Measurements from ENCODE around the gene TYR. TPM values are rescaled to one million over a fixed set of nuclear protein-coding genes. Genes with fewer than 3 reads are reported as not detected.

Gene TYR
- total RNA-seq, 3 donors from 2014 or later (not counting 1 experiment from before 2014, with no cell fraction given) = not detected

- ATAC-seq (no peak), DNase-seq (no peak)
- Mint-ChIP-seq H3K36me3 (no peaks in the 10 kb centered on the region), H3K27ac (no peak overlapping the region), H3K4me3 (no peak overlapping the region), H3K9me3 (peaks cover 2% of the 10 kb centered on the region in 2 donors), H3K4me1 (no peaks in the 10 kb centered on the region), H3K27me3 (ENCODE audit: low read depth in 2 of 2) (no peaks in the 10 kb centered on the region)
- Histone ChIP-seq H3K27me3 (ENCODE audit: control insufficient read depth, insufficient read depth, low read length) (no peaks in the 10 kb centered on the region), H3K36me3 (ENCODE audit: control insufficient read depth, insufficient read depth, low read length) (no peaks in the 10 kb centered on the region), H3K4me1 (ENCODE audit: control insufficient read depth, insufficient read depth, low read length) (no peaks in the 10 kb centered on the region), H3K27ac (ENCODE audit: low read length) (no peak overlapping the region), H3K9me3 (ENCODE audit: control insufficient read depth, insufficient read depth, low read length) (no peaks in the 10 kb centered on the region), H3K4me3 (ENCODE audit: low read length) (no peak overlapping the region)
- no CpG with 5 or more reads among the region's 3 CpGs for WGBS (ENCODE audit: insufficient coverage)
- TF ChIP-seq CTCF (IDR thresholded peaks at IDR 0.05) = no peak
- intact Hi-C loops (cut with micrococcal nuclease) = no loop called here
These were observed 15.7 kb upstream of the TYR start for GRCh38 chr11:89161949-89162348.

- Mint-ChIP-seq H3K4me3 (no peak overlapping the region), H3K9me3 (peaks cover 2 to 6% of the 10 kb centered on the region in 2 donors), H3K36me3 (no peaks in the 10 kb centered on the region), H3K27ac (no peak overlapping the region), H3K4me1 (no peaks in the 10 kb centered on the region), H3K27me3 (ENCODE audit: low read depth in 2 of 2) (no peaks in the 10 kb centered on the region)
- no peak for ATAC-seq
- TF ChIP-seq CTCF (IDR thresholded peaks at IDR 0.05) = no peak
- no peak for DNase-seq
- no peaks in the 10 kb centered on the region for H3K27me3 ChIP-seq (ENCODE audit: control insufficient read depth, insufficient read depth, low read length)
- intact Hi-C loops (cut with micrococcal nuclease) = no loop called here
- no peak overlapping the region for H3K4me3 ChIP-seq (ENCODE audit: low read length)
- no CpG with 5 or more reads among the region's 3 CpGs for WGBS (ENCODE audit: insufficient coverage)
- H3K4me1 ChIP-seq (ENCODE audit: control insufficient read depth, insufficient read depth, low read length) = no peaks in the 10 kb centered on the region
- no peaks in the 10 kb centered on the region for H3K9me3 ChIP-seq (ENCODE audit: control insufficient read depth, insufficient read depth, low read length)
- H3K27ac ChIP-seq (ENCODE audit: low read length) = no peak overlapping the region
- H3K36me3 ChIP-seq (ENCODE audit: control insufficient read depth, insufficient read depth, low read length) = no peaks in the 10 kb centered on the region
These were observed 14.0 kb upstream of the TYR start for GRCh38 chr11:89163686-89164085.

- Histone ChIP-seq H3K4me3 (ENCODE audit: low read length) (no peak overlapping the region), H3K4me1 (ENCODE audit: control insufficient read depth, insufficient read depth, low read length) (no peaks in the 10 kb centered on the region), H3K27me3 (ENCODE audit: control insufficient read depth, insufficient read depth, low read length) (no peaks in the 10 kb centered on the region), H3K36me3 (ENCODE audit: control insufficient read depth, insufficient read depth, low read length) (no peaks in the 10 kb centered on the region), H3K27ac (ENCODE audit: low read length) (no peak overlapping the region), H3K9me3 (ENCODE audit: control insufficient read depth, insufficient read depth, low read length) (peaks cover 4% of the 10 kb centered on the region)
- Mint-ChIP-seq H3K36me3 (no peaks in the 10 kb centered on the region), H3K4me3 (no peak overlapping the region), H3K9me3 (peaks cover 0 to 6% of the 10 kb centered on the region in 2 donors), H3K27me3 (ENCODE audit: low read depth in 2 of 2) (no peaks in the 10 kb centered on the region), H3K27ac (no peak overlapping the region), H3K4me1 (no peaks in the 10 kb centered on the region)
- ATAC-seq (no peak), DNase-seq (no peak)
- intact Hi-C loops (cut with micrococcal nuclease) = no loop called here
- WGBS (ENCODE audit: insufficient coverage) = 80% methylated on average over 3 of the region's 3 CpGs
- no peak for TF ChIP-seq CTCF (IDR thresholded peaks at IDR 0.05)
These were observed 9.3 kb upstream of the TYR start for GRCh38 chr11:89168396-89168795.

- 84% methylated on average over 2 of the region's 2 CpGs for WGBS (ENCODE audit: insufficient coverage)
- Histone ChIP-seq H3K4me1 (ENCODE audit: control insufficient read depth, insufficient read depth, low read length) (no peaks in the 10 kb centered on the region), H3K27ac (ENCODE audit: low read length) (no peak overlapping the region), H3K27me3 (ENCODE audit: control insufficient read depth, insufficient read depth, low read length) (no peaks in the 10 kb centered on the region), H3K4me3 (ENCODE audit: low read length) (no peak overlapping the region), H3K36me3 (ENCODE audit: control insufficient read depth, insufficient read depth, low read length) (no peaks in the 10 kb centered on the region), H3K9me3 (ENCODE audit: control insufficient read depth, insufficient read depth, low read length) (no peaks in the 10 kb centered on the region)
- H3K4me3 Mint-ChIP-seq = no peak overlapping the region
- intact Hi-C loops (cut with micrococcal nuclease) = no loop called here
- no peak for DNase-seq
- H3K4me1 Mint-ChIP-seq = no peaks in the 10 kb centered on the region
- no peak for ATAC-seq
- no peaks in the 10 kb centered on the region for H3K27me3 Mint-ChIP-seq (ENCODE audit: low read depth in 2 of 2)
- no peak overlapping the region for H3K27ac Mint-ChIP-seq
- no peak for TF ChIP-seq CTCF (IDR thresholded peaks at IDR 0.05)
- peaks cover 9 to 11% of the 10 kb centered on the region in 2 donors for H3K9me3 Mint-ChIP-seq
- no peaks in the 10 kb centered on the region for H3K36me3 Mint-ChIP-seq
These were observed 1.9 kb upstream of the TYR start for GRCh38 chr11:89175796-89176195.

All from natural killer cell (primary cell).